PFSK-1 (cell line): ENCODE results near the gene TMOD3.

ENCODE experiments used
- POLR2AphosphoS5 ChIP-seq: IDR thresholded peaks from 2 replicates; pipeline ENCODE4 v1.6.1; 2012; ENCODE audit warnings: low read depth, mild to moderate bottlenecking, control low read depth, low read length, moderate library complexity
- REST ChIP-seq, 2 experiments: IDR thresholded peaks; 2 replicates each; pipeline versions ENCODE4 v1.6.1 to v1.8.0; 2011 to 2012; ENCODE audit warnings: low read depth in 2 of 2, low read length in 2 of 2, control low read depth in 1 of 2, inconsistent platforms in 1 of 2, mild to moderate bottlenecking in 1 of 2, moderate library complexity in 1 of 2; ENCODE audit not compliant: insufficient read depth in 1 of 2
- TAF1 ChIP-seq: IDR thresholded peaks from 2 replicates; pipeline ENCODE4 v1.6.1; 2012; ENCODE audit warnings: low read length, control low read depth, borderline replicate concordance; ENCODE audit not compliant: insufficient read depth

- TF ChIP-seq POLR2AphosphoS5 = no peak
- no peak for TF ChIP-seq TAF1
- no peak for TF ChIP-seq REST (IDR thresholded peaks at IDR 0.05; ENCODE audit: insufficient read depth in 1 of 2, low read depth in 2 of 2, low read length in 2 of 2)
These were observed 20.4 kb downstream of the TMOD3 start for GRCh38 chr15:51849860-51850259.
